HCEC 1CT (cell line): ENCODE data around the gene SLC12A4.
"Not testable (repeated sequence)": the region's sequence is repeated elsewhere in the genome, so short reads cannot be mapped to it uniquely, and the experiment has no call there.

ENCODE experiments used
- DNase-seq: peaks from one replicate; pipeline ENCODE4 v3.0.0-alpha.2; 2017

The SLC12A4 gene

DNA sequence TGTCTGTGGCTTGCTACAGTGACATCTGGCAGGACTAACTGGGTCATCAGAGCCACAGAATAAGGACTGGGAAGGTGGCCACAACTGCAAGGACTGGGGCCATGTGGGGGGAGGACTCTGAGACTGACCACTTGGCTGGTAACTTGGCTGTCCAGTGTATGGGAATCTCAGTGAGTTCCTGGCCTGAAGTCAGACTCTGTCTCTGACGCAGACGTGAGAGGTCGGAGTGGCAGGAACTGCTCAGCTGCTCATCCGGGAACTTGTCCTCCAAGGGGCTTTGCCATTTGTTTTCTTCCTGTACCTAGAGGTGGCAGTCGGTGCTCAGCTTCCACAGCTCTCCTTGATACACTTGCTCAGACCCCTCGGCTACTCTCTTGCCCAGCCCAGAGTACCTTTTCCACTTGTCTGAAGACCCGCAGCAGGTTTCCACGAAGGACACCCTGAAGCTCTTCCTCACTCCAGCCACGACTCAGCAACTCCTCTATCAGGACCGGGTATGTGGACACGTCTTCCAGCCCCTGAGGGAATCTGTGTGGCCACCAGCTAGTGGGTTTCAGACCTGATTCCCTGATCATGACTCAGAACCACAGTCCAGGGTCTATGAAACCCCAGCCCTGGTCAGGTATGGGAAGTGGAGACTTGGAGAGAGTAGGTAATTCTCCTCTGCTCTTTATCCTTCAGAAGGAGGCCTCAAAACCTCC lies 19.2 kb upstream of the SLC12A4 start:
- no peak for DNase-seq

- no peak for DNase-seq
These were observed 18.5 kb upstream of the SLC12A4 start for GRCh38 chr16:67986949-67987348.

DNA sequence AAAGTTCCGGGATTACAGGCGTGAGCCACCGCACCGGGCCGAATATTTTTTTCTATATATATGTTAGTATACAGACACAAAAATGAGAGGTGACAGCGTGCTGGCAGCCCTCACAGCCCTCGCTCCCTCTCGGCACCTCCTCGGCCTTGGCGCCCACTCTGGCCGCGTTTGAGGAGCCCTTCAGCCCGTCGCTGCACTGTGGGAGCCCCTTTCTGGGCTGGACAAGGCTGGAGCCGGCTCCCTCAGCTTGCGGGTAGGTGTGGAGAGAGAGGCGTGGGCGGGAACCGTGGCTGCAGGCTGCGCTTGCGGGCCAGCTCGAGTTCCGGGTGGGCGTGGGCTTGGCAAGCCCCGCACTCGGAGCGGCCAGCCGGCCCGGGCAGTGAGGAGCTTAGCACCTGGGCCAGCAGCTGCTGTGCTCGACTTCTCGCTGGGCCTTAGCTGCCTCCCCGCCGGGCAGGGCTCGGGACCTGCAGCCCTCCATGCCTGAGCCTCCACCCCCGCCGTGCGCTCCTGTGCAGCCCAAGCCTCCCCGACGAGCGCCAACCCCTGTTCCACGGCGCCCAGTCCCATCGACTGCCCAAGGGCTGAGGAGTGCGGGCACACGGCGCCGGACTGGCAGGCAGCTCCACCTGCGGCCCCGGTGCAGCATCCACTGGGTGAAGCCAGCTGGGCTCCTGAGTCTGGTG lies 13.7 kb upstream of the SLC12A4 start:
- no peak for DNase-seq

DNA sequence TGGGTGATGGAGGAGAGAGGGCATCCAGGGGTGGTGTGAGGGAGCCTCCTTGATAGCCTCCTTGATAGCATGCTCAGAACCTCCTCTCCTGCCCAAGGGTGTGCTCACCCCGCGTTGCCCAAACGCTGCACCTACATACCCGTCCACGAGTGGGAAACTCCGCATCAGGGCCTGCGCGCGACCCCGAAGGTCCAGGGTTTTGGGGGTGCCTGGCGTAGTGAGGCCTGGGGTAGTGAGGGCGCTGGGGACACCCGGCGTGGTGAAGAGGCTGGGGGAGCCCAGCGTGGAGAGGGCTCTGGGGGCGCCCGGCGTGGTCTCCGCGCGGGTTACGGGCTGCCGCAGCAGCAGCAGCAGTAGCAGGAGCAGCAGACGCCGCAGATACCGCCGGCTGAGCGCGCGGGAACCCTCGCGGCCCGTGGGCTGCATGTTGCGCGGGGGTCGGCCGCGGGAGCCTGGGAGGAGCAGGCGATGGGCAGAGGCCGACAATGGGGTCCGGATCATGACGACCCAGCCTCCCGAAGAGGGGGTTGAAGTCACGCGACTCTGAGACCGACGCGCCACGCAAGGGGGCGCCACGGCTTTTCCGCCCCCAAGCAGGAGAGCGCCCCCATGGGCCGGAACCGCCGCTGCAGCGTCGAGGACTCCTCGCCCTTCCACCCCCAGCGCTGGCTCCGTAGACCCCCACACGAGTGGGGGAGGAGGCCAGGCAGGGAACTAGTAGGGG lies 11.7 kb upstream of the SLC12A4 start, which contains the start of gene DPEP3:
Gene DPEP3, minus strand, starts transcription at position 545 of the 724 bp plus-strand sequence. Its CDS starts 119 bp downstream, at position 426.
- DNase-seq = no peak

- DNase-seq = no peak
These were observed 9.2 kb upstream of the SLC12A4 start for GRCh38 chr16:67977469-67978227.

GRCh38 chr16:67977005-67977404 lies 8.6 kb upstream of the SLC12A4 start:
- DNase-seq = no peak

DNA sequence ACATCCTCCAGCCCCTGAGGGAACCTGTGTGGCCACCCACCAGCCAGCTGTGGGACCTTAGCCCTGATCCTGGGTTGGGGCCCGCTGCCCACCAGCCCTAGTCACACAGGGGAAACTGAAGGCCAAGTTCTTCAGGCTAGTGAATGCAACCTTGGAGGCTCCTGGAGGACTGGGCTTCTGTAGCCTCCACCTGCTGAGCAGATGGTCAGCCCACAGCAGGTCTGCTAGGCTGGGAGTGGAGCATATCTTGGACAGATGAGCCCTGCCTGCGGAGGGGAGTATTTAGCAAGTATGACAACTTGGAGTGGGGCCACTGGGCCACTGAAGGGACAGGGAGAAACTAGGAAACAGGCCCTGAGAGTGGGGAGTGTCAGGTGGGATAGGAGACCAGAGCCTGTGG lies 7.8 kb upstream of the SLC12A4 start:
- DNase-seq = no peak

- no peak for DNase-seq
These were observed 7.1 kb upstream of the SLC12A4 start for GRCh38 chr16:67975321-67976105.

GRCh38 chr16:67972285-67972684 lies 3.8 kb upstream of the SLC12A4 start:
- not testable (repeated sequence) for DNase-seq

GRCh38 chr16:67971111-67971510 lies 2.7 kb upstream of the SLC12A4 start:
- DNase-seq = no peak

- no peak for DNase-seq
These were observed 1.0 kb upstream of the SLC12A4 start for GRCh38 chr16:67969254-67970039.

DNA sequence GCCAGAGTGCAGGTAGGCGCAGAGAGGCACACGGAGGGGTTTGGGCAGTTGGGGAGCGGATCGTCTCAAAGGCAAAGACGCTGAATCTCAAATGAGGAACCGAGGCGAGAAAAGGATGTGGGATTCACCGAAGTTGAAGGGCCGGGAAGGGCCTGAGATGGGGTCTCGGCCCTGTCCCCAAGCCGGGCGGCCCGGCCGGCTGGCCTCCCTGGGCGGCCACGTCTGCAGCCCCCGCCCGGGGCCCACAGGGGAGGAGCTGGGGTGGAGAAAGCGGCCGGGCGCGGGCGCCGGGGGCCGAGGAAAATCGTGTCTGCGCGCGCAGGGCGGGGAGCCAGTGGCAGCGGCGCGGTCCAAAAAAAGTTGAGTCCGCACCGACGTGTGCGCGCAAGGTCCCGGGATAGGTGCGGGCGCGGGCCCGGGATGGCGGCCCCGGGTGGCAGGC lies 458 bp downstream of the SLC12A4 start:
- peak; percentile 25 for DNase-seq

DNA sequence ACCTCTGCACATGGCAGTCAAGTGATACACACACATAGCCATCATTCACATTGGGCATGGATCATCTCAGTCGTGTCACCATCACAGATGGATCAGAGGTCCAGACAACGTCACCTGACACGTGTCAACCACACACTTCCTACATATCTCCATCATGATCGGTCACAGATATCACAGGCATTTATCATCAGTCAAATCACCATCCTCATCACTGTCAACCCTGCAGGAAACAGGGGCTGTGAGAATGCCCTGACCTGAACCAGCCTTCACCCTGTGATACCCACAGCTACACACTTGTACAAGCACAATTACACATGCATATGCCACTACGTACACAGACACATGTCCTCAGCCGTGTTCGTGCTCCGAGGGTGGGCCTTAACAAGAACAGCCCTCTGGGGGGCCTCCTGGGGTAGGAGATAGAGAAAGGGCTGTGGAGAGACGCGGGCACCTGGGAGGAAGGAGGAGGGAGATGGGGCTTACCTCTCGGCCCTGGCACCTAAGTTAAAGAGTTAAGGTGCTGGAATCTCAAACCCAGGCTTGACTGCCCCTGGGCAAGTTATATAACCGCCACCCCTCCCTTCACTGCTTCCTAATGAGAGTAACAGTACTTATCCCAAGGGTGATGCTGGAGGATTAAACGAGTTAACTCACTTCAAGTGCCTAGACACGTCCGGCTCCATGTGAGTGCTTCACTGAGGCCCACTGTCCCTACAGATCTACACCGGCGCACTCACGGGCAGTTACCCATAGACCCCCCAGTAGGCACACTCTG lies 1.1 kb downstream of the SLC12A4 start:
- DNase-seq = peak; percentile 30

DNA sequence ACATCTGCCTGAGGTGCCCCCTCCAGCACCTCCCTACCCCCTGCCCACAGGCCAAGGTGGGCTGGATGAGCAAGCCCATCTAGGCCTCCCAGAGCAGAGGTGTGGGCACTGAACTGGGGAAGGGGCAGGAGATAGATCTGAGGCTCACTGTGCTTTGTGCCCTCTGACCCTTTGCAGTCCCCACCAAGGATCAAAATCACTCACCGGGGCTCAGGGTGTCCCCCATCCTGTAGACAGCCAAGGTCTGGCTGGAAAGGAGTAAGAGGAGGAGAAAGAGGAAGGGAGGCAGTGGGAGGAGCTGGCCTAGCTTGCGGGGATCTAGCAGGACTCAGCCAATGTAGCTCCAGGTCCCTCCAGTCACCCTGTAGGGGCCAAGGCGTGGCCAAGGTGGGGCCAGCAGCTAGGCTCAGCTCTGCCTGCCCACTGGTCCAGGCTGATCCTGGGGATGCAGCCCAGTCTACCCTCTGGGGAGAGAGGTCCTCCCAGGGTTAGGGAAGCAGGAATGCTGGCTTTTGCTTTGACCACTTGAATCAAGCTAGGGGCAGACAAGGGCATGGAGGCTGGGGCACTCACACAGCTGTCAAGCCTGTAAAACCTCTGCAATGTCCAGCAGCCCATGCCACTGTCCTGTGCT lies 1.8 kb downstream of the SLC12A4 start:
- no peak for DNase-seq

- no peak for DNase-seq
These were observed 2.5 kb downstream of the SLC12A4 start for GRCh38 chr16:67965668-67966548.

DNA sequence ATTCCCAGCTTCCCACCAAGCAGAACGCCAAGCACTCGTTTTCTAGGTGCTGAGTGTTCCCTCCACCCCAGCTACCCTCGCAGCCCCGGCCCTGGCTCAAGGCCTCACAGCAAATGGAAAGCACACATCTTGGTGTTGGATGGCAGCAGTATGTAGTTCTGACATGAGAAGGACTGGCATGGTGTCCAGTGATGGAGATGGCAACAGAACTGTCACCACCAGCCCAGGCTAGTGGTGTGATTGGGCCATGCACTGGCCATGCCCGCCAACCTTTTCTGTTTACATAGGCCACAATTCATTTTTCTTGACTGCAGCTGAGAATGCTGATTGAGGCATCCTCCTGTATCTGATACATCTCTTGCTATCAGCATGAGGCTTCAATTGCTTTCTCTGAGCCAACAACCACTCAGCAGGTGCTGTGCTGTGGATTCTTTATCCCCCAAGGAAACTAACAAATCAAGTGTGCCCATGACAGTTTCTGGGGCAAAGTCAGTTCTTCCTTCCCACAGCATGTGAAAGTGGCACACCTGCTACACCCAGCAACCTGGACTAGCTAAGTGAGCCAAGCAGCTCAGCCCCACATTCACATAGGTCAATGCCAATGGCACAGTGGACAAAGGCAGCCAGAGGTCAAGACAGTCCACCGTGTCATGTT lies 3.8 kb downstream of the SLC12A4 start:
- no peak for DNase-seq

GRCh38 chr16:67963662-67964321 lies 4.6 kb downstream of the SLC12A4 start:
- DNase-seq = no peak

DNA sequence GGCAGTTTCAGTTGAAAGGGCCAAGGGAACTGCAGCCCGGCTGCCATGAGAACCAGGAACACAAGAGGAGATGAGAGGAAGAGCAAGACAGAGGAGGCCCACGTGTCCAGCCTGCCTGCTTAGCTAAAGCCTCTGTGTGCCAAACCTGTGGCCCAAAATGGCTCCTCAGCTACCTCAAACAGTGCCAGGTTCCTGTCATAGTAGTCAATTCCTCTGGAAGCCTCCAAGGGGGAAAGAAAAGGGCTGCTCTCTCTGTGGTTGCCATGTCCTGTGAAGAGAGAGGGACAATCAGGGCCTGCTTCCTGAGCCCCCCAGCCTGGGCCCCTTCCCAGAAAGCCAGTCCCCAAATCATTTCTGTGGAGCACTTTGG lies 5.2 kb downstream of the SLC12A4 start:
- DNase-seq = no peak
